Measurements from ENCODE around the gene GRIK2. TPM values are rescaled to one million over a fixed set of nuclear protein-coding genes. Genes with fewer than 3 reads are reported as not detected.

GRIK2 gene
- total and polyA plus RNA-seq, 11 donors, result 0.33 to 7.0 (median 3.9) TPM

DNA sequence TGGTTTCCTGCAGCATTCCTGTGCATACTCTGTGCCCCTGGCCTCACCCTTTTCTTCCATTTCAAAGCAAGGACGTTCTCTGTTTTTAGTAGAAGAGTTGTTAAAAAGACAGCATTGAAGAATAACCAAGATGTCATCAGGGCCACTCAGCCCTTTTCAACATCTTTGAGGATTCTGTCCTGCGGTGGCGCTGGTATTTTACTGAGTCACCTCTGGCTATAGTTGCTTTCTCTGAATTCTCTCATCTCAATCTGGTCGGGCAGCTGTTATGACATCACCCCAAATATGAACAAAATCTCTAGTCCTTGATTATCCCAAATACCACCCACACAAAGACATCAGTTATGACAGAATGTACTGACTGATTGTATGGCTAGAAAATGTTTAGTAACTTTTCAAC lies 204.2 kb downstream of the GRIK2 start:
- 42 to 59% (median 49%) methylated on average over 4 of the region's 4 CpGs for WGBS, 4 donors
- no peak overlapping the region for H3K27ac ChIP-seq
- DNase-seq (no peak), ATAC-seq (peak in 1 of 4 donors; percentile 42)
- TF ChIP-seq, protein P1, sequence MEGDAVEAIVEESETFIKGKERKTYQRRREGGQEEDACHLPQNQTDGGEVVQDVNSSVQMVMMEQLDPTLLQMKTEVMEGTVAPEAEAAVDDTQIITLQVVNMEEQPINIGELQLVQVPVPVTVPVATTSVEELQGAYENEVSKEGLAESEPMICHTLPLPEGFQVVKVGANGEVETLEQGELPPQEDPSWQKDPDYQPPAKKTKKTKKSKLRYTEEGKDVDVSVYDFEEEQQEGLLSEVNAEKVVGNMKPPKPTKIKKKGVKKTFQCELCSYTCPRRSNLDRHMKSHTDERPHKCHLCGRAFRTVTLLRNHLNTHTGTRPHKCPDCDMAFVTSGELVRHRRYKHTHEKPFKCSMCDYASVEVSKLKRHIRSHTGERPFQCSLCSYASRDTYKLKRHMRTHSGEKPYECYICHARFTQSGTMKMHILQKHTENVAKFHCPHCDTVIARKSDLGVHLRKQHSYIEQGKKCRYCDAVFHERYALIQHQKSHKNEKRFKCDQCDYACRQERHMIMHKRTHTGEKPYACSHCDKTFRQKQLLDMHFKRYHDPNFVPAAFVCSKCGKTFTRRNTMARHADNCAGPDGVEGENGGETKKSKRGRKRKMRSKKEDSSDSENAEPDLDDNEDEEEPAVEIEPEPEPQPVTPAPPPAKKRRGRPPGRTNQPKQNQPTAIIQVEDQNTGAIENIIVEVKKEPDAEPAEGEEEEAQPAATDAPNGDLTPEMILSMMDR (IDR thresholded peaks at IDR 0.05), result no peak
- no peak for TF ChIP-seq POLR2A (IDR thresholded peaks at IDR 0.05)
- no peak overlapping the region for H3K4me3 ChIP-seq
- H3K27me3 ChIP-seq, result no peaks in the 10 kb centered on the region
- H3K36me3 ChIP-seq, result no peaks in the 10 kb centered on the region
- intact Hi-C loops (cut with DNase I), result no loop called here
- no peaks in the 10 kb centered on the region for H3K9me3 ChIP-seq
- no peaks in the 10 kb centered on the region for H3K4me1 ChIP-seq

- Histone ChIP-seq H3K27me3 (no peaks in the 10 kb centered on the region), H3K36me3 (no peaks in the 10 kb centered on the region), H3K27ac (no peak overlapping the region), H3K9me3 (no peaks in the 10 kb centered on the region), H3K4me3 (no peak overlapping the region), H3K4me1 (peaks cover 0 to 7% (median 0%) of the 10 kb centered on the region in 12 donors)
- no peak for DNase-seq
- 80 to 87% (median 85%) methylated on average over 5 of the region's 5 CpGs for WGBS, 4 donors
- intact Hi-C loops (cut with DNase I), result no loop called here
- ATAC-seq, result no peak
- TF ChIP-seq, protein P1 (IDR thresholded peaks at IDR 0.05), result no peak
These were observed 211.9 kb downstream of the GRIK2 start for GRCh38 chr6:101605426-101605825.

GRCh38 chr6:101605874-101606273 lies 212.4 kb downstream of the GRIK2 start:
- peaks cover 0 to 7% (median 0%) of the 10 kb centered on the region in 12 donors for H3K4me1 ChIP-seq
- no peak for TF ChIP-seq POLR2A (IDR thresholded peaks at IDR 0.05)
- TF ChIP-seq, protein P1 (IDR thresholded peaks at IDR 0.05), result no peak
- no peak for DNase-seq
- H3K27me3 ChIP-seq, result no peaks in the 10 kb centered on the region
- no peak overlapping the region for H3K27ac ChIP-seq
- no peaks in the 10 kb centered on the region for H3K9me3 ChIP-seq
- no peak overlapping the region for H3K4me3 ChIP-seq
- H3K36me3 ChIP-seq, result no peaks in the 10 kb centered on the region
- intact Hi-C loops (cut with DNase I), result no loop called here
- no peak for ATAC-seq

- no peak for ATAC-seq
- no peaks in the 10 kb centered on the region for H3K9me3 ChIP-seq
- no peaks in the 10 kb centered on the region for H3K36me3 ChIP-seq
- H3K4me3 ChIP-seq, result no peak overlapping the region
- H3K4me1 ChIP-seq, result peaks cover 0 to 7% (median 0%) of the 10 kb centered on the region in 12 donors
- H3K27ac ChIP-seq, result no peak overlapping the region
- TF ChIP-seq, protein P1 (IDR thresholded peaks at IDR 0.05), result no peak
- no peak for TF ChIP-seq POLR2A (IDR thresholded peaks at IDR 0.05)
- no peaks in the 10 kb centered on the region for H3K27me3 ChIP-seq
- DNase-seq, result no peak
- intact Hi-C loops (cut with DNase I), result no loop called here
- WGBS, 4 donors, result 58 to 67% (median 67%) methylated on average over 4 of the region's 4 CpGs
These were observed 213.7 kb downstream of the GRIK2 start for GRCh38 chr6:101607111-101607690.

Data from heart left ventricle (tissue), 16 donors.